HG02623 (cell line): Measurements from ENCODE around the gene ARHGEF40.
A peak's percentile ranks its signal among the peaks of the same experiment; 100 is the strongest.

Source experiments
- ATAC-seq: cut with Tn5 transposase; IDR thresholded peaks from one replicate; pipeline ENCODE4 v1.9.1; 2021; ENCODE audit warnings: moderate library complexity; ENCODE audit not compliant: unreplicated experiment

Gene ARHGEF40

DNA sequence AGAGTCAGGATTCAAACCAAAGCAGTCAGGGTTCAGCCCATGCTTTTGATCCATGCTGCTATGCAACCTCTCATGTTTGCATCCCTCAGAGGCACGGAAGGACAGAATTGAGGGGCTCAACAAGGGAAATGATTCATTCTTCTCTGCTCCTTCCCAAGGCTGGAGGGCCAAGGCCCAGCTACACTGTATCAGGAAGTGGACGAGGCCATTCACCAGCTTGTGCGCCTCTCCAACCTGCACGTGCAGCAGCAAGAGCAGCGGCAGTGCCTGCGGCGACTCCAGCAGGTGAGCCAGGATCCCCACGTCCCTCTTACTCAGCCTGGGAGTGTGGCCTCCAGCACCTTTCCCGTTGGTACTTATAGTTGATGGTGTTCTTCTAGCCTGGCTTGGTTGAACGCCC is 8.6 kb downstream of the ARHGEF40 start:
- no peak for ATAC-seq

DNA sequence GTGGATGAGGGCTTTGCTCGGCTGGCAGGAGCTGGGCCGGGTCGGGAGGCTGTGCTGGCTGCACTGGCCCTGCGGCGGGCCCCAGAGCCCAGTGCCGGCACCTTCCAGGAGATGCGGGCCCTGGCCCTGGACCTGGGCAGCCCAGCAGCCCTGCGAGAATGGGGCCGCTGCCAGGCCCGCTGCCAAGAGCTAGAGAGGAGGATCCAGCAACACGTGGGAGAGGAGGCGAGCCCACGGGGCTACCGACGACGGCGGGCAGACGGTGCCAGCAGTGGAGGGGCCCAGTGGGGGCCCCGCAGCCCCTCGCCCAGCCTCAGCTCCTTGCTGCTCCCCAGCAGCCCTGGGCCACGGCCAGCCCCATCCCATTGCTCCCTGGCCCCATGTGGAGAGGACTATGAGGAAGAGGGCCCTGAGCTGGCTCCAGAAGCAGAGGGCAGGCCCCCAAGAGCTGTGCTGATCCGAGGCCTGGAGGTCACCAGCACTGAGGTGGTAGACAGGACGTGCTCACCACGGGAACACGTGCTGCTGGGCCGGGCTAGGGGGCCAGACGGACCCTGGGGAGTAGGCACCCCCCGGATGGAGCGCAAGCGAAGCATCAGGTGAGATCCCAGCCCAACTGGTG is 11.5 kb downstream of the ARHGEF40 start:
- ATAC-seq, result no peak

DNA sequence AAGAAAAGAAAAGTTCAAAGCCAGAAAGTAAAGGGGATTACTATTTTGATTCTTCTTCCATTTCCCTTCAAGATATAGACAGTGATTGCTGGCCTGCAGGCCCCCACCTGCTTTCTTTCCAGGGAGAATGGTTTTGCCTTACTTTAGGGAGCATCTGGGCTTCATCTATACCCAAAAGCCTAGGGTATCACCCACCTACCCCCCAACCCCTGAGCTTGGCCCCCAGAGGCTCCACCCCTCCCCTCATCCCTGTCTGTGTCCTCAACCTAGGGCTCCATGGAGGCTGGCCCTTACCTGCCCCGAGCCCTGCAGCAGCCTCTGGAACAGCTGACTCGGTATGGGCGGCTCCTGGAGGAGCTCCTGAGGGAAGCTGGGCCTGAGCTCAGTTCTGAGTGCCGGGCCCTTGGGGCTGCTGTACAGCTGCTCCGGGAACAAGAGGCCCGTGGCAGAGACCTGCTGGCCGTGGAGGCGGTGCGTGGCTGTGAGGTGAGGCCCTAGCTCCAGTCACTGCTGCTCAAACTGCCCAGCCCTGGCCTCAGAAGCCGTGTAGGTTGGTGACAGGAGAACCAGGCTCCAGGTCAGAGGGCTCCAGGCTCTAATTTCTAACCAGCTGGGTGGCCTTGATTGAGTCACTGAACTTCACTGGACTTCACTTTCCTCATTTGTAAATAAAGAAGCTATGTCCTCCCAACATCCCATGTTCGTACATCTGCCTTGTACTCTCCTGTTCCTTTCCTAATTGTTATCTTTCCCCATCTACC is 13.6 kb downstream of the ARHGEF40 start:
- no peak for ATAC-seq

DNA sequence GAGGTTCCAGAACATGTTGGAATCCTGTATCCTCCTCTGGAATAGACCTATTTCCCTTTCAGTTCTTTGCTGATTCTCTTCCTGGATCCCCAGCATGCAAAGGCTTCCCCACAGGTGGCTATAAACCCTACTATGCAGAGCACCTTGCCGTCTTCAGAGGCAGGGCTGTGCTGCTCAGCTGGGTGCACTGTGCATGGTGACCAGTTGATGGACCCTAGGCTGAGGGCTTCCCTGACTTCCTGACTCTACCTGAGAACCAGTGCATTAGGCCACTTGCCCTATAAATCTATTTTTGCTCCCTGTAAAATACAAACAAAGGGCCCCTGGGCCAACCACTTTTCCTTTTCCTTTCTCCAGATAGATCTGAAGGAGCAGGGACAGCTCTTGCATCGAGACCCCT is 14.3 kb downstream of the ARHGEF40 start:
- ATAC-seq, result no peak

DNA sequence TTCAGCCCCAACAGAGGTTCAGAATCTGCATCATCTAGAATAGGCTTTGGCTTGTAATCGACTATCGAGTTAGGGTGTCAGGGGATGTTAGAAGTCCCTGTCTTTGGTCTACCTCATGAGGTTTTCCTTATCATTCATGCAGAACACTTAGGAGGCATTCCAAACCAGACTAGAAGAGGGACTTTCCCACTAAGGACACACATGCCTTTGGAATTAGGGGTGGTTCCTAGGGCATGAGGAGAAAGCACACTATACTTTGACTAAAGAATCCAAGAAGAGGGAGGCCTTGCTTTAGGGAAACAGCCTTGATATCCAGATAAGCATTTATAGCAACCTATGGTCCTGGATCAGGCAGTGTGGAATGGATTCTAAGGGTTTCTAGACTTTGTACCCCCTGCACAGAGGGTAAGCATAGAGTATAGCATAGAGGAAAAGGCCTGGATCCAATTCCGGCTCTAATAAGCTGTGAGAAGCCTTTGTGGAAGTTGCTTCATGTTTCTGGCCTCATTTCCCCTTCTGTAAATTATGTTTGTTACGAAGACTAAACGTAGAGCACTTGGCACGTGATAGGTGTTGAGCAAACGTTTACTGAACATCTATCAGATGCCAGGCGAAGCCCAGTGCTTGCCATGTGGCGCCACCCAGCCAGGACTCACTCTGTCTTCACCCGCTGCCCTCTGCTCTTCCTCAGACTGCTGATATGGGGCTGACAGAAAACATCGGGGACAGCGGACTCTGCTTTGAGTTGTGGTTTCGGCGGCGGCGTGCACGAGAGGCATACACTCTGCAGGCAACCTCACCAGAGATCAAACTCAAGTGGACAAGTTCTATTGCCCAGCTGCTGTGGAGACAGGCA is 15.1 kb downstream of the ARHGEF40 start:
- ATAC-seq, result no peak

DNA sequence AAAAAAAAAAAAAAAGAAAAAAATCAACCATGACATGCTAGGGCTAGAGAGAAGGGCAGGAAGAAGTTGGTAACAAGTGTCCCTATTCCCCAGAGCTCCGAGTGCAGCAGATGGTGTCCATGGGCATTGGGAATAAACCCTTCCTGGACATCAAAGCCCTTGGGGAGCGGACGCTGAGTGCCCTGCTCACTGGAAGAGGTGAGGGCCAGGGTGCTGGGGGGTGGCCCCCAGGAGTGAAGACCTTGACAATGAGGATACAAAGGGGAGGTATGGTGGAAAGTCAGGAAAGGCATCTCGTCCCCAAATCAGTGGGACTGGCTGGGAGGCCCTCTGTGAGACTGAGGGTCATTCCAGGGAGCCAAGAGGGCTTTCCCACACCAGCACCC is 16.8 kb downstream of the ARHGEF40 start:
- no peak for ATAC-seq

DNA sequence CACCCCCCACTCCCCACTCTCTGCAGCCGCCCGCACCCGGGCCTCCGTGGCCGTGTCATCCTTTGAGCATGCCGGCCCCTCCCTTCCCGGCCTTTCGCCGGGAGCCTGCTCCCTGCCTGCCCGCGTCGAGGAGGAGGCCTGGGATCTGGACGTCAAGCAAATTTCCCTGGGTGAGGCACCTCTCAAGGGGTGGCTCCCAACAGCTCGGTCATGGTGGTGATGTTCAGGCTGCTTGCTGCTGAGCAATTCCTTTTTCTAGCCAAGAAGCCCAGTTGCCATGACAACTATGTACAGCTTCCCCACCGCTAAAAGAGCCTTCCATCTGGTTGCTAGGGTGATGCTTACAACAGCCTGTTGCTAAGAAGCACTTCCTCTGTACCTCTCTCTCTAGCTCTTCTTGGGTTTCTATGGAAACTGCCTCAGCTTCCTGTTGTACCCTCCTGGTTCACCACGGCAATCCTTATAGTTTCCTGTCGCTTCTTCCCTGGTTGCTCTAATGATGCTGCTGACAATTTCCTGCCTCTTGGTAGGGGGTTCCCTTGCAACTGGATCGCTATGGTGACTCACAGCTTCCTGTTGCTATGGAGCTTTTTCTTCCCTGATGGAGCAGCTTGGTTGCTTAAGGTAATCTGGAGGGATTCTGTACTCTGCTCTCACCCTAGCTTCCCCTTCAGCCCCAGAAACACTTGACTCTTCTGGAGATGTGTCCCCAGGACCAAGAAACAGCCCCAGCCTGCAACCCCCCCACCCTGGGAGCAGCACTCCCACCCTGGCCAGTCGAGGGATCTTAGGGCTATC is 17.4 kb downstream of the ARHGEF40 start:
- ATAC-seq, result no peak

DNA sequence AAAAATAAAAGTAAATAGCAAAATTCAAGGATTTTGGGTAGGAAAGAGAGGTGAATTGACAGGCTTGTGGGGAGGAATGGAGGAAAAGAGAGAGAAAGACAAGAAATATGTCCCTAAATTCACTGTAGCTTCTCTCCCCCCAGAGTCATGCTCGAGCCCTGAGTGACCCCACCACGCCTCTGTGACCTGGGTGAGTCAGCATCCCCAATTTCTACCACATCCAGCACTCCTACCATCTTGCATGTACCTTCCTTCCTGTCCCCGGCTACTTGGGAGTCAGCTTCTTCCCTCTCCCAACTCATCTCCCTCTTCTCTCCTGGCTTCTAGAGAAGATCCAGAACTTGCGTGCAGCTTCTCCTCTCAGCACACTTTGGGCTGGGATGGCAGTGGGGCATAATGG is 18.6 kb downstream of the ARHGEF40 start:
- no peak for ATAC-seq

DNA sequence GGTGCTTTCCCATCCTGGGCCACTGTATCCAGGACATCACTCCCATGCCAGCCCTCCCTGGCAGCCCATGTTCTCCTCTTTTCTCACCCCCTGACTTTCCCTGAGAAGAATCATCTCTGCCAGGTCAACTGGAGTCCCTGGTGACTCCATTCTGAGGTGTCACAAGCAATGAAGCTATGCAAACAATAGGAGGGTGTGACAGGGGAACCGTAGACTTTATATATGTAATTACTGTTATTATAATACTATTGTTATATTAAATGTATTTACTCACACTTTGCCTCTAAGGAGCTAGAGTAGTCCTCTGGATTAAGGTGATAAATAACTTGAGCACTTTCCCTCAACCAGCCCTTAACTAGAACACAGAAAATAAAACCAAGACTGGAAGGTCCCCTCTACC is 19.2 kb downstream of the ARHGEF40 start:
- ATAC-seq, result no peak

DNA sequence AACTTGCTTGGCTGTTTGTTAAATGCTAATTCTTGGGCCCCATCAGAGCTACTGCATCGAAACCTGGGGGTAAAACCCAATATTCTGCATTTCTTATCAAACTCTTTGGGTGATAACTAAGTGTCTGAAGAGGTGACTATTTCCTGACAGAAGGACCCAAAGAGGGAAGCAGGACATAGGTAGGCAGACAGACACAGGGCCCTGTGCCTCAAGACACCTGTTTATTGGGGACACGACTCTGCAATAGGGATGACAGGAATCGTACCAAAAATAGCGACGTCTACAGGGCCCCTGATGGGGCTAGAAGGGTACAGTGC is 19.7 kb downstream of the ARHGEF40 start:
- ATAC-seq, result no peak

DNA sequence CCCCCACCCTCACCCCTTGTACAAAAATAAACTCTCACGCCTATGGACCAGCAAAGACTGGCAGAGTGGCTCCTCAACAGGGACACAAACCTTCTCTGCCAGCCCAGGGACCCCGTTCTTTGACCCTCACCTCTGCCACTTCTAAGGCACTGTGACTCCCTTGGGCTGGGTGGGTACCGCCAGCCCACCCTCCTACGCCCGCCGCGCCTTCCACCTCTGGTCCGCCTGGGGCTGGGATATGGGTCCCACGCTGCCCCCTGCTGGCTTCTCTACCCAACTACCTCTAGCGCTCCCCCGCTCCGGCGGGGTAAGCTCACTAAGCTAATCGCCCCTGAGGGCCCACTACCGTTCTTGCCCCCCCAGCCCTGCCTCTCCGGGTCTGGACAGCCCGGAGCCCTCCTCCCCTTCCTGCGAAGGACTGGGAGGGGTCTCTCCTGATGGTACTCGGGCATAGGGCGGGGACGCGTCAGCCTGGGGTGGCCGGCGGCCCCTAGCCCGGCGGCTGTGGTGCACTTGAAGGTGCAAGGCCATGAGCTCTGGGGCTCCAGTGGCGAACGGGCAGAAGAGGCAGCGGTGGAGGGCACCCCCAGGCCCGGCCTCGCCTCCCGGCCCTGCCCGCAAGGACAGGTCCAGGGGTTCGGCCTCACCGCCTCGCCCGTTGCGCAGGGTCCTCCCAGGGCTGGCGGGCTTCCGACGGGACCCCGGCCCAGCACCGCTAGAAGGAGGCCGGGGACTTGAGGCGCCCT is 20.3 kb downstream of the ARHGEF40 start:
- no peak for ATAC-seq

DNA sequence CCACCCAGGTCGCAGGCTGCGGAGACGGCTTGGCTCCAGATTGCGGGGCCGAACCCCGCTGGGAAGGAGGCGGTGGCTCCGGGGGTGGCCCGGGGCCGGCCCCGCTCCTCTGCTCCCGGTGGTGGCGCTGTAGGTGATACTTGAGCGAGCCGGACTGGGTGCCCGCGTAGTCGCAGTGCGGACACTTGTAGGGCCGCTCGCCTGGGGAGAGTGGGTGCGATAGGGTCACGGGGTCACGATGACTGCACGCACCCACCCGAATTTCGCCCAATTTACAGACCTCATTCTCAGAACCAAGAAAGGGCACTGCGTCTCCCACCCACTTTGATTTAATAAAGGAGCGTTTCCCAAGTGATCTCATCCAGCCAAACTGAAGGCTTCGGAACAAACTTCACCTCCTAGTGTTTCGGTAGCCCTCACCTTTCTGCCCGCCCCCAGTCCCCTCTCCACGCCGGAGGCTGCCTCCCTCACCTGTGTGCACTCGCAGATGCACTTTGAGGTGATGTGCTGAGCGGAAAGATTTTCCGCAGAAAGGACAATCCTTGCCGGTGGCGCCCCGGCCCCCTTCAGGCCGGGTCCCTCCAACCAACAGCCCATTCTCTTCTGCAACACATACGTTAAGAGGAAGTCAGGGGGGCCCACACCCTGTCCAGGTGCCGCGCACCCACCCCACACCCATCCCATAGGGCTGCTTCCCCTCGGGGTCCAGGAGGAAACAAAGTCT is 21.0 kb downstream of the ARHGEF40 start:
- no peak for ATAC-seq

DNA sequence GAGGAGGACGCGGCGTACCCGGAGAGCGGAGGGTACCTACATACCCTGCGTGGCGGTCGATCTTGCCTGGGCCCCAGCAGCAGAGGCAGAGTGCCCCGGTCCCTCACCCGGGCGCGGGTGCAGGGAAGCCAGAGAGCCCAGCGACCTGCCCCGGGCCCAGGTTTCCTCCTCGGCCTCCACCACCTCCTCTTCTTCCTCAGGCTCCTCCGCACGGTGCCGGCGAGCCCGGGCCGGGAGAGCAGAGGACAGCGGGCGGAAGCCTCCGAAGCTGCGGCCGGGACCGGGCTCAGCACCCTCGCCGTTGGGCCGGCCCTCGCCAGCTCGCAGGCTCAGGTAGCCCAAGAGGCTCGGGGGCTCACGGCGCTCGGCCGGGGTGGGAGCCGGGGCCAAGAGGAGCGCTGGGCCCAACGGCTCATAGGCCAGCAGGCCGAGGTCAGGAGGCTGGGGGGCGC is 21.7 kb downstream of the ARHGEF40 start:
- no peak for ATAC-seq

DNA sequence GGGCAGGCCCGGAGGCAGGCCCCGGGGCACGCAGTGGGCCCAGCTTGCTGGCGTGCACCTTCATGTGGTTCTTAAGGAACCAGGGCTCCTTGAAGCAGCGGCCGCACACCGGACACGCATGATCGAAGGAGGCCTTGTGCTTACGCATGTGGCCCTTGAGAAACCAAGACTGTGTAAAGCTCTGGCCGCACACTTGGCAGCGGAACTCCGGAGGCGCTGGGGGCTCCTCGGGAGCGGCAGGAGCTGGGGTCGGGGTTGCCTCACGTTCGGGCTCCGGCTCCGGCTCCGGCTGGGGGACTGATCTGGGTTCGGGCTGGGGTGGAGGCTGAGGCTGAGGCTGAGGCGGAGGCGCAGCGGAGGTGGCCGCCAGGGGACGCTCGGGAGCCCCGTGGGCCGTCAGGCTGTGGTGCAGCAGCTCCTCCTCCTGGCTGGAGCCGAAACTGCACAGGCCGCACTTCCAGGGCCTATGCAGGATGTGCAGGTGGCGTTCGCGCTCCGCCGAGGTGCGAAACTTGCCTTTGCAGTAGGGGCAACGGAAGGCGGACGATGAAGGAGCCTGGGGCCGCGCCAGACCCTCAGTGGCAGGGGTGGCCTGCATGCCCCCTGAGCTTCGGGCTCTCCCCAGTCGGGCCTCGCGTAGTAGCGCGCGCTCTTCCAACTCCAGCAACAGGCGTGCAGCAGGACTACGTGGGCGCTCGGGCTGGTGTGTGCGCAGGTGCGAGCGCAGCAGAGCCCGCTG is 22.3 kb downstream of the ARHGEF40 start:
- ATAC-seq, result peak; percentile 74

DNA sequence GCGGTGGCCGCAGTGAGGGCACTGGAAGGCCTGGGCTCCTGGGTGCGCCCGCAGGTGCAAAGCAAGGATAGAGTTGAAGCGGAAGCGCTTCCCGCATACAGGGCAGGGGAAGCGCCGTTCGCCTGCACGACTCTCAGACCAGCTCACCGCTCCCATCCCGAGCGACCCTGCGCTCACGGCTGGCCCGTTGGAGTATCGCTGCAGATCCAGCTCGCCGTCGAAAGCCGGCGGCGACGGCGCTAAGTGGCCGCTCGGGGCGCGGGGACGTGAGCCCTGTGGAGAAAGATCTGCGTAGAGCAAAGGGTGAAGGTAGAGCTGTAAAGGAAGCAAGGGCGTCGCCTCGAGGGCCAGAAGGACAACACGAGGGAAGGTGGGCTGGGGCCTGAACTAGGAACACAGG is 22.9 kb downstream of the ARHGEF40 start:
- no peak for ATAC-seq

DNA sequence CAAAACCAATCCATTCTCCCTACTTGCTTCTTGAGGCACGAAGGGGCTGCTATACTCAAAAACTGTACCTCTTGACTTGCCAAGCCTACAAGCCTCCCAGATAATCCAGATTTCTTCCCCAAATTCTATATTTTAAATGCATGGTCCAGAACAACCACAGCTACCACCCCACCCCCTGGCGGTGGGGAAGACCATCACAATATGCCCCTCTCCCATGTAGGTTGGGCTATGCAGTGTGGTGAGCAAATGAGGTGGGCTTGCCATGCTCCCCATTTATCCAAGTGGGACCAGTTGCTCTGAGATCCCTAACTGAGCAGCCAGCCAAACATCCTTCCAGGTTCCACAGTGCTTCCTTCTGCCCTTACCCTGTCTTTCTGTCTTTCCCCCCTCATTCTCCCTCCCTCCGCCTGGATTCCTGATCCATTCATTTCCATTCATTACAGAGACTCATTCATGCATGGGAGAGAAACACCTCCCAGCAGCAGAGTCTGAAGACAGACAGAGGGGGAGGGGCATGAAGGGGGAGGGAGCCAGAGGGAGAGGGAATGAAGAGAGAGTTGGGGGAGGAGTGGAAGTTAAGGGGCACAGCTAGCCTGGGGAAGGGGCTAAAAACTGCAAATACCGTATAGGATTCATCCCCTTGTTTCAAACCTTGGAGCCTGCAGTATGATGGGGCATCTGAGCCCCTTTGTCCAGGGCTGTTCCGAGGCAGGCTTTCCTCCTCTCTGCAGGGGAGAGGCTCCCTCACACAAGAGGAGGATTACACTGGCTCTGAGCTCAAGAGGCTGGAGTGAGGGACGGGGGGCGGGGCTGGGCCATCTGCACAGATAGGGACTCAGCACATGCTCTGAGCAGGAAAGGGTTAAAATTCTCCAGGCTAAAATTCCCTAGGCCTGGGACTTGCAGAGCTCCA is 23.9 kb downstream of the ARHGEF40 start:
- no peak for ATAC-seq

DNA sequence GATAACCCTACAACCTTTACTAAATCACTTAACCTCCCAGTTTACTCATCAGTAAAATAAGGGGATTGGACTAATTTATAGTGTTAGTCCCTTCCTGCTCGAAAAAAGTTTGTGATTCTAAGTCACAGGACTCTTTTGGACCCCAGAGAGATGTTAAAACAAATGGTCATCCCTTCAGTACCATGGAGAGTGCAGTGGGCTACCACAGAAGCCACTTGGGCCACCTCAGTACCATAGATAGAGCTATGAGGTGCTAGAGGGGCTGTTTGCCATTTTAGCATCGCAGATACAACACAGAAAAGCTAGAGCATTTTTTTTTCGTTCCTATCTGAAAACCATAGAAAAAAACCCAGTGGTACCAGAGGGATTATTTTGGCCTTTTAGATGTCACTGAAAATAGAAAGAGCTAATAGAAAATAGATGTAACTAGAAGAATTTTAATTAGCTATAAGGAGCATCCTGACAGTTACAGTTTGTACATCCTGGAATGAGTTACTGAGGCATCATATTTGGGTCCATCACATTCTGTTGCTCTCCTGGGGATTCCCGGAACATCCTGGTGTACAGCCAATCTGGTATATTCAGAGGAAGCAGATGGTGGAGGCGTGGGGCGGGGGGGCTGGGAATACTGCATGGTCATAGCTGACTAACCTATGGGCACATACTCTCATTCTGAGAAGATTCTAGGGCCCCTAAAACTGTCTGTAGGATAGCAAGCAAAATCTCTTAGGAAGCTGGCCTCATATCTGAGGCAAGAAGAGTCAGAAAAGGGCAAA is 25.5 kb downstream of the ARHGEF40 start:
- no peak for ATAC-seq
